HT-29 (cell line): Measurements from ENCODE around the gene PMIS2. TPM values are rescaled to one million over a fixed set of nuclear protein-coding genes. Genes with fewer than 3 reads are reported as not detected.
"Not testable (repeated sequence)": the region's sequence is repeated elsewhere in the genome, so short reads cannot be mapped to it uniquely, and the experiment has no call there.

Experiments used
- DNase-seq: peaks from one replicate; pipeline ENCODE4 v3.0.0-alpha.2; 2015; ENCODE audit warnings: low spot score
- total RNA-seq: library from RNA; depleted of rRNA; stranded (reverse); fragments of >200 nt; shearing (Covaris generic); gene quantifications from 2 replicates; pipeline ENCODE4 v1.2.3, GENCODE V29; 2014

The PMIS2 gene
- total RNA-seq, 1 experiment from 2014 or later = not detected

- no peak for DNase-seq
These were observed 4.9 kb downstream of the PMIS2 start for GRCh38 chr19:35590875-35591274.

- peak; percentile 71 for DNase-seq
These were observed 6.3 kb downstream of the PMIS2 start for GRCh38 chr19:35592226-35592625.

GRCh38 chr19:35595026-35595425, 9.1 kb downstream of the PMIS2 start:
- not testable (repeated sequence) for DNase-seq

GRCh38 chr19:35595928-35596327, 10.0 kb downstream of the PMIS2 start:
- no peak for DNase-seq

GRCh38 chr19:35596366-35596999, 10.5 kb downstream of the PMIS2 start:
- DNase-seq = peak; percentile 50

- no peak for DNase-seq
These were observed 16.0 kb downstream of the PMIS2 start for GRCh38 chr19:35601971-35602370.

- not testable (repeated sequence) for DNase-seq
These were observed 18.5 kb downstream of the PMIS2 start for GRCh38 chr19:35604436-35604835.

- not testable (repeated sequence) for DNase-seq
These were observed 21.2 kb downstream of the PMIS2 start for GRCh38 chr19:35607170-35607569.

GRCh38 chr19:35607661-35608060, 21.7 kb downstream of the PMIS2 start:
- no peak for DNase-seq

- peak; percentile 40 for DNase-seq
These were observed 22.3 kb downstream of the PMIS2 start for GRCh38 chr19:35608251-35608650.

GRCh38 chr19:35609851-35610353, 23.9 kb downstream of the PMIS2 start:
- no peak for DNase-seq

- no peak for DNase-seq
These were observed 26.2 kb downstream of the PMIS2 start for GRCh38 chr19:35612224-35612558.

GRCh38 chr19:35612559-35613321, 26.8 kb downstream of the PMIS2 start, which contains the start of gene HAUS5:
Gene HAUS5, plus strand, starts transcription at chr19:35612735. Its CDS starts 60 bp downstream, at chr19:35612795.
- DNase-seq = peak; percentile 99

- no peak for DNase-seq
These were observed 27.6 kb downstream of the PMIS2 start for GRCh38 chr19:35613574-35613973.

GRCh38 chr19:35615036-35615435, 29.1 kb downstream of the PMIS2 start:
- no peak for DNase-seq

- DNase-seq = no peak
These were observed 32.9 kb downstream of the PMIS2 start for GRCh38 chr19:35618857-35619256.

GRCh38 chr19:35619290-35619923, 33.4 kb downstream of the PMIS2 start:
- DNase-seq = no peak

GRCh38 chr19:35620001-35620400, 34.0 kb downstream of the PMIS2 start:
- DNase-seq = no peak

- no peak for DNase-seq
These were observed 35.7 kb downstream of the PMIS2 start for GRCh38 chr19:35621708-35622107.

- no peak for DNase-seq
These were observed 36.8 kb downstream of the PMIS2 start for GRCh38 chr19:35622750-35623149.

- DNase-seq = no peak
These were observed 37.5 kb downstream of the PMIS2 start for GRCh38 chr19:35623327-35624010.

GRCh38 chr19:35628264-35628564, 42.2 kb downstream of the PMIS2 start:
- no peak for DNase-seq
